GM12878 (cell line): ENCODE measurements around the gene HSFX2. TPM values are rescaled to one million over a fixed set of nuclear protein-coding genes. Genes with fewer than 3 reads are reported as not detected.

Source experiments
- ATAC-seq: fragments of 200-7000 bp; cut with Tn5 transposase; 3 replicates; pipeline ENCODE4 v1.9.1; 2020; ENCODE audit warnings: mild to moderate bottlenecking, moderate library complexity
- BruUV-seq: library from RNA; stranded (reverse); fragments of 400-500 nt; replicated peaks from 2 replicates; lab custom pipeline; 2021; lab: Mats Ljungman, UMichigan
- CTCF ChIA-PET: fragments of 300-600 bp; sonication (Branson Sonifier 250); formaldehyde crosslinking; extraction: SDS; loops from one replicate; lab custom pipeline; 2021; ENCODE audit warnings: inconsistent platforms; lab: Yijun Ruan, JAX
- POLR2A ChIA-PET: fragments of 350-600 bp; formaldehyde crosslinking; extraction: SDS; loops from one replicate; lab custom pipeline; 2021; ENCODE audit warnings: inconsistent platforms; lab: Charles Lee
- RAD21 ChIA-PET: fragments of 300-600 bp; sonication (Branson Sonifier 250); formaldehyde crosslinking; loops from one replicate; lab custom pipeline; 2023; ENCODE audit warnings: antibody characterized with exemption; ENCODE audit not compliant: unreplicated experiment; lab: Charles Lee
- SMC1A ChIA-PET: fragments of 300-600 bp; sonication (Branson Sonifier 250); formaldehyde crosslinking; loops from one replicate; lab custom pipeline; 2023; ENCODE audit not compliant: unreplicated experiment, uncharacterized antibody; lab: Charles Lee
- DNase-seq: peaks from one replicate; pipeline ENCODE4 v3.0.0-alpha.2; 2011; ENCODE audit warnings: low read depth, low spot score
- FAIRE-seq: peaks from 3 replicates; lab custom pipeline; 2011; peaks lifted over from hg19 to GRCh38; lab: Jason Lieb, UNC
- H2AFZ ChIP-seq: 2 replicates; pipeline ENCODE4 v1.6.0; 2011; ENCODE audit warnings: low read depth, low read length, control low read depth; ENCODE audit not compliant: control insufficient read depth
- H3K27ac ChIP-seq: 2 replicates; pipeline ENCODE4 v1.5.1; 2011; ENCODE audit warnings: control low read depth; ENCODE audit not compliant: control insufficient read depth, insufficient read depth
- H3K27me3 ChIP-seq, 2 experiments: replicated peaks in 1 of 2; 2 replicates each; pipeline versions ENCODE4 v1.6.0 to v1.6.1; 2011; ENCODE audit warnings: low read length in 1 of 2; ENCODE audit not compliant: control insufficient read depth in 2 of 2, insufficient read depth in 2 of 2
- H3K36me3 ChIP-seq, 2 experiments: 2 replicates each; pipeline ENCODE4 v1.5.1; 2011; ENCODE audit warnings: low read length in 1 of 2; ENCODE audit not compliant: control insufficient read depth in 2 of 2, insufficient read depth in 2 of 2
- H3K4me1 ChIP-seq: 2 replicates; pipeline ENCODE4 v1.6.1; 2011; ENCODE audit warnings: mild to moderate bottlenecking, low read length, moderate library complexity, mixed read lengths; ENCODE audit not compliant: control insufficient read depth, insufficient read depth
- H3K4me2 ChIP-seq: 2 replicates; pipeline ENCODE4 v1.6.0; 2011; ENCODE audit warnings: control low read depth; ENCODE audit not compliant: control insufficient read depth, insufficient read depth
- H3K4me3 ChIP-seq: fragments of 200-600 bp; sonication (generic); 2 replicates; pipeline ENCODE4 v1.5.1; 2016
- H3K79me2 ChIP-seq: 2 replicates; pipeline ENCODE4 v1.6.0; 2011; ENCODE audit warnings: low read length; ENCODE audit not compliant: control insufficient read depth, insufficient read depth
- H3K9ac ChIP-seq: 2 replicates; pipeline ENCODE4 v1.8.0; 2011; ENCODE audit warnings: low read length, control low read depth, mixed read lengths; ENCODE audit not compliant: control insufficient read depth, insufficient read depth
- H3K9me3 ChIP-seq: replicated peaks from 3 replicates; pipeline ENCODE4 v1.5.1; 2011; ENCODE audit warnings: mild to moderate bottlenecking, low read length; ENCODE audit not compliant: control insufficient read depth, insufficient read depth
- H4K20me1 ChIP-seq: 2 replicates; pipeline ENCODE4 v1.6.0; 2011; ENCODE audit not compliant: control insufficient read depth, insufficient read depth
- ESRRA ChIP-seq: IDR thresholded peaks from 2 replicates; pipeline ENCODE4 v1.6.1; 2012; ENCODE audit warnings: mild to moderate bottlenecking, low read length, improper control_type of control experiment
- FOXK2 ChIP-seq: fragments of 450-650 bp; IDR thresholded peaks from 2 replicates; pipeline ENCODE4 v1.6.1; 2017; ENCODE audit warnings: mild to moderate bottlenecking, moderate library complexity
- HCFC1 ChIP-seq: fragments of 150-350 bp; IDR thresholded peaks from 2 replicates; pipeline ENCODE4 v1.6.1; 2014; ENCODE audit warnings: low read length
- IRF4 ChIP-seq: IDR thresholded peaks from 2 replicates; pipeline ENCODE4 v1.6.1; 2011; ENCODE audit warnings: low read depth, low read length
- NFXL1 ChIP-seq: fragments of 450-650 bp; IDR thresholded peaks from 2 replicates; pipeline ENCODE4 v1.6.1; 2017; ENCODE audit warnings: antibody characterized with exemption, mild to moderate bottlenecking, borderline replicate concordance
- NKRF ChIP-seq: fragments of 450-650 bp; conservative IDR thresholded peaks from 2 replicates; pipeline ENCODE4 v1.6.1; 2017; ENCODE audit warnings: mild to moderate bottlenecking, moderate library complexity
- PAX8 ChIP-seq: fragments of 450-650 bp; IDR thresholded peaks from 2 replicates; pipeline ENCODE4 v1.6.1; 2017; ENCODE audit warnings: mild to moderate bottlenecking, moderate library complexity
- POLR2AphosphoS2 ChIP-seq: IDR thresholded peaks from 2 replicates; pipeline ENCODE4 v1.6.1; 2011; ENCODE audit warnings: low read depth, mild to moderate bottlenecking, low read length, improper control_type of control experiment, moderate library complexity
- SRF ChIP-seq, 2 experiments: IDR thresholded peaks; 2 replicates each; pipeline ENCODE4 v1.6.1; 2011; ENCODE audit warnings: low read depth in 2 of 2, low read length in 2 of 2, mild to moderate bottlenecking in 1 of 2, moderate library complexity in 1 of 2
- STAT3 ChIP-seq: IDR thresholded peaks from 2 replicates; pipeline ENCODE4 v1.6.1; 2011; ENCODE audit warnings: low read depth, low read length, improper control_type of control experiment
- TCF12 ChIP-seq: IDR thresholded peaks from 2 replicates; pipeline ENCODE4 v1.6.1; 2011; ENCODE audit warnings: low read depth, mild to moderate bottlenecking, low read length
- YBX1 ChIP-seq: fragments of 450-650 bp; IDR thresholded peaks from 2 replicates; pipeline ENCODE4 v1.6.1; 2016; ENCODE audit warnings: antibody characterized with exemption
- ZNF384 ChIP-seq: IDR thresholded peaks from 2 replicates; pipeline ENCODE4 v1.6.1; 2012; ENCODE audit warnings: low read depth, mild to moderate bottlenecking, low read length, improper control_type of control experiment, borderline replicate concordance
- ZNF622 ChIP-seq: fragments of 450-650 bp; IDR thresholded peaks from 2 replicates; pipeline ENCODE4 v1.6.1; 2017; ENCODE audit warnings: mild to moderate bottlenecking, inconsistent platforms
- ZSCAN29 ChIP-seq: fragments of 450-650 bp; IDR thresholded peaks from 2 replicates; pipeline ENCODE4 v1.6.1; 2017; ENCODE audit warnings: mild to moderate bottlenecking, moderate library complexity
- WGBS: methylation state at CpG from one replicate; pipeline ENCODE4 v1.1.6; 2016; ENCODE audit warnings: low lambda C conversion rate; ENCODE audit not compliant: insufficient replicate concordance, insufficient coverage; ENCODE audit errors: missing lambda C conversion rate; 5-methylcytosine and 5-hydroxymethylcytosine counted together
- in situ Hi-C: fragments of 300-500 bp; cut with MboI; formaldehyde crosslinking; loops from 9 replicates; pipeline ENCODE4 v1.14.3; 2018; ENCODE audit warnings: mixed read lengths
- intact Hi-C: fragments of 100-400 bp; cut with micrococcal nuclease; formaldehyde crosslinking; loops from one replicate; pipeline ENCODE4 v1.14.2; 2022; ENCODE audit not compliant: unreplicated experiment
- polyA plus RNA-seq, 11 experiments: library from polyadenylated mRNA; depleted of rRNA in 4 of 11; unstranded in 6 of 11; stranded (reverse) in 5 of 11; fragments of >200 nt; fragmentation: Nextera tagmentation in 4 of 11; fragmentation: Illumina TruSeq in 1 of 11; extraction: Ambion mirVana in 4 of 11; extraction: Trizol in 1 of 11; gene quantifications; 1 replicate in 1 of 11; 2 replicates in 10 of 11; pipeline versions ENCODE4 v1.2.1 to v1.2.3, GENCODE V29; 2011 to 2016; ENCODE audit warnings: inconsistent platforms in 2 of 11, missing spikeins in 2 of 11, low read depth in 1 of 11
- total RNA-seq, 4 experiments: library from RNA; depleted of rRNA in 3 of 4; stranded (reverse); fragments of >200 nt in 3 of 4; fragmentation: Illumina TruSeq in 1 of 4; extraction: Trizol in 1 of 4; gene quantifications; 2 replicates each; pipeline versions ENCODE4 v1.2.1 to v1.2.3, GENCODE V29; 2013 to 2021

Gene HSFX2
- total and polyA plus RNA-seq, 10 of the 15 experiments (the other 5 are each of a cell fraction or from before 2014, with no cell fraction given), result 0.07 to 0.18 (median 0.14) TPM; not detected in 7

- ChIA-PET RAD21 (no interaction called here), CTCF (no interaction called here), SMC1A (no interaction called here), POLR2A (no interaction called here)
- no peaks in the 10 kb centered on the region for H3K36me3 ChIP-seq
- in situ Hi-C loops (loop anchor here (10.0 kb wide), 1 partner anchor 115 kb away; no protein-coding TSS in a partner anchor), intact Hi-C loops (no loop called here)
- FAIRE-seq, result no peak
- TF ChIP-seq NKRF, result no peak
- TF ChIP-seq ZNF622, result no peak
- no peak for TF ChIP-seq IRF4
- no peak for TF ChIP-seq SRF (IDR thresholded peaks at IDR 0.05; ENCODE audit: low read depth in 2 of 2, low read length in 2 of 2)
- TF ChIP-seq NFXL1, result no peak
- no TSS peak for BruUV-seq
- no peak for ATAC-seq
- no peaks in the 10 kb centered on the region for H4K20me1 ChIP-seq
- no peaks in the 10 kb centered on the region; the same call in 2 of the 3 replicates for H3K9me3 ChIP-seq
- H3K9ac ChIP-seq, result no peak overlapping the region
- no peaks in the 10 kb centered on the region for H3K27me3 ChIP-seq
- 0% methylated on average over 3 of the region's 3 CpGs for WGBS
- H2AFZ ChIP-seq, result no peak overlapping the region
- no peak overlapping the region for H3K27ac ChIP-seq
- no peaks in the 10 kb centered on the region for H3K4me1 ChIP-seq
- no peak overlapping the region for H3K4me3 ChIP-seq
- DNase-seq, result no peak
- H3K79me2 ChIP-seq, result no peaks in the 10 kb centered on the region
- no peak overlapping the region for H3K4me2 ChIP-seq
Measured at GRCh38 chrX:149639568-149639967, 44.5 kb upstream of the HSFX2 start.

GRCh38 chrX:149638860-149639259, 43.7 kb upstream of the HSFX2 start:
- H3K27me3 ChIP-seq, result no peaks in the 10 kb centered on the region
- H3K4me2 ChIP-seq, result no peak overlapping the region
- ChIA-PET RAD21 (no interaction called here), POLR2A (no interaction called here), SMC1A (no interaction called here), CTCF (no interaction called here)
- no peak overlapping the region for H3K9ac ChIP-seq
- no peaks in the 10 kb centered on the region for H3K4me1 ChIP-seq
- H3K79me2 ChIP-seq, result no peaks in the 10 kb centered on the region
- intact Hi-C loops, result no loop called here
- no peak overlapping the region for H3K27ac ChIP-seq
- in situ Hi-C loops, result loop anchor here (10.0 kb wide), 1 partner anchor 114 kb away; no protein-coding TSS in a partner anchor
- no peaks in the 10 kb centered on the region for H3K36me3 ChIP-seq
- no peak overlapping the region for H3K4me3 ChIP-seq
- no peak for ATAC-seq
- BruUV-seq, result no TSS peak
- FAIRE-seq, result no peak
- H2AFZ ChIP-seq, result no peak overlapping the region
- H4K20me1 ChIP-seq, result no peaks in the 10 kb centered on the region
- H3K9me3 ChIP-seq, result no peaks in the 10 kb centered on the region; the same call in 2 of the 3 replicates
- DNase-seq, result no peak
- TF ChIP-seq NKRF (no peak), PAX8 (no peak), ZNF384 (no peak), HCFC1 (no peak), FOXK2 (no peak), YBX1 (no peak), ESRRA (no peak), ZSCAN29 (no peak), STAT3 (no peak), SRF (IDR thresholded peaks at IDR 0.05; ENCODE audit: low read depth in 2 of 2, low read length in 2 of 2) (no peak), TCF12 (no peak), POLR2AphosphoS2 (no peak)
